Gastroesophageal sphincter (tissue), 3 donors: ENCODE measurements around the gene VDR.

Experiments used
- EP300 ChIP-seq: sonication (generic); formaldehyde crosslinking; IDR thresholded peaks from one replicate; pipeline ENCODE4 v1.6.1; 2017; ENCODE audit warnings: antibody characterized with exemption, mild to moderate bottlenecking
- POLR2A ChIP-seq, 2 donors: fragments of 450-650 bp; IDR thresholded peaks; one replicate each; pipeline ENCODE4 v1.6.1; 2017; ENCODE audit warnings: antibody characterized with exemption in 2 of 2, mild to moderate bottlenecking in 2 of 2, moderate library complexity in 1 of 2
- TF ChIP-seq, protein P1 (sequence below), 4 experiments: fragments of 200-600 bp in 2 of 4; fragments of 450-650 bp in 2 of 4; sonication (generic) in 1 of 4; IDR thresholded peaks; one replicate each; pipeline ENCODE4 v1.5.1; 2017 to 2019; ENCODE audit warnings: antibody characterized with exemption in 4 of 4, mild to moderate bottlenecking in 2 of 4, moderate library complexity in 2 of 4

GRCh38 chr12:47801904-47802246, 102.9 kb downstream of the VDR start:
- TF ChIP-seq POLR2A (IDR thresholded peaks at IDR 0.05) (no peak), EP300 (no peak)
- TF ChIP-seq, protein P1, sequence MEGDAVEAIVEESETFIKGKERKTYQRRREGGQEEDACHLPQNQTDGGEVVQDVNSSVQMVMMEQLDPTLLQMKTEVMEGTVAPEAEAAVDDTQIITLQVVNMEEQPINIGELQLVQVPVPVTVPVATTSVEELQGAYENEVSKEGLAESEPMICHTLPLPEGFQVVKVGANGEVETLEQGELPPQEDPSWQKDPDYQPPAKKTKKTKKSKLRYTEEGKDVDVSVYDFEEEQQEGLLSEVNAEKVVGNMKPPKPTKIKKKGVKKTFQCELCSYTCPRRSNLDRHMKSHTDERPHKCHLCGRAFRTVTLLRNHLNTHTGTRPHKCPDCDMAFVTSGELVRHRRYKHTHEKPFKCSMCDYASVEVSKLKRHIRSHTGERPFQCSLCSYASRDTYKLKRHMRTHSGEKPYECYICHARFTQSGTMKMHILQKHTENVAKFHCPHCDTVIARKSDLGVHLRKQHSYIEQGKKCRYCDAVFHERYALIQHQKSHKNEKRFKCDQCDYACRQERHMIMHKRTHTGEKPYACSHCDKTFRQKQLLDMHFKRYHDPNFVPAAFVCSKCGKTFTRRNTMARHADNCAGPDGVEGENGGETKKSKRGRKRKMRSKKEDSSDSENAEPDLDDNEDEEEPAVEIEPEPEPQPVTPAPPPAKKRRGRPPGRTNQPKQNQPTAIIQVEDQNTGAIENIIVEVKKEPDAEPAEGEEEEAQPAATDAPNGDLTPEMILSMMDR (IDR thresholded peaks at IDR 0.05), result no peak
